Activated naive CD8-positive, alpha-beta T cell treated with anti-CD3 and anti-CD28 coated beads, Interleukin-2, amount 10 ng/mL, durations not matched to agents 7 days and 5 days (primary cell): ENCODE data around the gene TADA2B. TPM values are rescaled to one million over a fixed set of nuclear protein-coding genes. Genes with fewer than 3 reads are reported as not detected.

Experiments
- ATAC-seq: fragments of 150-1000 bp; cut with Tn5 transposase; one replicate; pipeline ENCODE4 v1.10.0; 2021; ENCODE audit warnings: low read depth, moderate library complexity
- POLR2A ChIA-PET: fragments of 350-600 bp; sonication (Branson Sonifier 250); formaldehyde crosslinking; loops from one replicate; lab custom pipeline; 2021; ENCODE audit warnings: antibody characterized with exemption; lab: Charles Lee
- DNase-seq: peaks from one replicate; pipeline ENCODE4 v3.0.0; 2021
- H3K27ac Mint-ChIP-seq: one replicate; pipeline ENCODE4 v1.8.0; 2022; ENCODE audit warnings: mild to moderate bottlenecking, mixed read lengths
- H3K27me3 Mint-ChIP-seq: one replicate; pipeline ENCODE4 v1.8.0; 2022; ENCODE audit warnings: mild to moderate bottlenecking, moderate library complexity, mixed read lengths
- H3K36me3 Mint-ChIP-seq: one replicate; pipeline ENCODE4 v1.8.0; 2021; ENCODE audit warnings: mild to moderate bottlenecking, mixed read lengths
- H3K4me1 Mint-ChIP-seq: one replicate; pipeline ENCODE4 v1.8.0; 2021; ENCODE audit warnings: mixed read lengths
- H3K4me3 Mint-ChIP-seq: one replicate; pipeline ENCODE4 v1.8.0; 2022; ENCODE audit warnings: mild to moderate bottlenecking, moderate library complexity, mixed read lengths
- H3K9me3 Mint-ChIP-seq: one replicate; pipeline ENCODE4 v1.8.0; 2021; ENCODE audit warnings: mixed read lengths
- total RNA-seq, 2 experiments: library from RNA; stranded (reverse); gene quantifications; one replicate each; pipeline ENCODE4 v1.2.3, GENCODE V29; 2021

TADA2B gene
- 10 to 100 TPM; 25.8 to 27.1 TPM for total RNA-seq

- Mint-ChIP-seq H3K27ac (peak within 1 kb of the TSS; percentile 91), H3K27me3 (peaks cover 6% of the 10 kb centered on the region), H3K36me3 (peaks cover 2% of the 10 kb centered on the region), H3K4me3 (peak within 1 kb of the TSS; percentile 96), H3K4me1 (peaks cover 35% of the 10 kb centered on the region), H3K9me3 (no peaks in the 10 kb centered on the region)
- ATAC-seq, result peak; percentile 35
- peak; percentile 75 for DNase-seq
- POLR2A ChIA-PET, result interaction anchor here (0.6 to 8.4 kb wide), 11 partner anchors 9 to 403 kb away, joined by 3 to 101 read pairs (median 5); partner anchors contain the start of genes GRPEL1, MRFAP1 and TBC1D14
These were observed at the start of gene TADA2B for GRCh38 chr4:7043284-7044136. TSS of gene TADA2B (plus strand) at chr4:7043372. CDS start at chr4:7043580, 208 bp downstream.

- POLR2A ChIA-PET, result no interaction called here
- ATAC-seq, result no peak
- DNase-seq, result no peak
- H3K27ac Mint-ChIP-seq, result no peak overlapping the region
- peaks cover 20% of the 10 kb centered on the region for H3K36me3 Mint-ChIP-seq
- H3K9me3 Mint-ChIP-seq, result no peaks in the 10 kb centered on the region
- no peaks in the 10 kb centered on the region for H3K27me3 Mint-ChIP-seq
- no peak overlapping the region for H3K4me3 Mint-ChIP-seq
- peaks cover 28% of the 10 kb centered on the region for H3K4me1 Mint-ChIP-seq
These were observed 46.7 kb upstream of the TADA2B start for GRCh38 chr4:6996481-6996880.

GRCh38 chr4:6999172-7000086 lies 43.7 kb upstream of the TADA2B start:
- Mint-ChIP-seq H3K9me3 (no peaks in the 10 kb centered on the region), H3K4me3 (peak overlapping the region; percentile 65), H3K27ac (peak overlapping the region; percentile 92), H3K27me3 (no peaks in the 10 kb centered on the region), H3K36me3 (peaks cover 29% of the 10 kb centered on the region), H3K4me1 (peaks cover 18% of the 10 kb centered on the region)
- peak; percentile 98 for ATAC-seq
- POLR2A ChIA-PET, result interaction anchor here (0.6 to 2.5 kb wide), 5 partner anchors 12 to 216 kb away, joined by 3 to 12 read pairs (median 5); partner anchors contain the start of genes GRPEL1 and TBC1D14
- DNase-seq, result peak; percentile 40

GRCh38 chr4:7000421-7001176 lies 42.6 kb upstream of the TADA2B start:
- Mint-ChIP-seq H3K4me3 (no peak overlapping the region), H3K9me3 (no peaks in the 10 kb centered on the region), H3K27me3 (no peaks in the 10 kb centered on the region), H3K36me3 (peaks cover 29% of the 10 kb centered on the region), H3K27ac (peak overlapping the region; percentile 92), H3K4me1 (peaks cover 18% of the 10 kb centered on the region)
- POLR2A ChIA-PET, result interaction anchor here (1.1 kb wide), 1 partner anchor 66 kb away, joined by 3 read pairs; no protein-coding TSS in a partner anchor
- ATAC-seq (no peak), DNase-seq (no peak)

- POLR2A ChIA-PET, result no interaction called here
- Mint-ChIP-seq H3K4me1 (peaks cover 18% of the 10 kb centered on the region), H3K27me3 (no peaks in the 10 kb centered on the region), H3K4me3 (no peak overlapping the region), H3K36me3 (peaks cover 29% of the 10 kb centered on the region), H3K27ac (peak overlapping the region; percentile 36), H3K9me3 (no peaks in the 10 kb centered on the region)
- no peak for DNase-seq
- no peak for ATAC-seq
These were observed 41.9 kb upstream of the TADA2B start for GRCh38 chr4:7001271-7001670.

- Mint-ChIP-seq H3K4me3 (no peak overlapping the region), H3K36me3 (peaks cover 29% of the 10 kb centered on the region), H3K27ac (no peak overlapping the region), H3K4me1 (peaks cover 18% of the 10 kb centered on the region), H3K27me3 (no peaks in the 10 kb centered on the region), H3K9me3 (no peaks in the 10 kb centered on the region)
- DNase-seq (no peak), ATAC-seq (no peak)
- POLR2A ChIA-PET, result no interaction called here
These were observed 40.8 kb upstream of the TADA2B start for GRCh38 chr4:7002336-7002735.

GRCh38 chr4:7003176-7003878 lies 39.8 kb upstream of the TADA2B start:
- no peak overlapping the region for H3K27ac Mint-ChIP-seq

GRCh38 chr4:7003879-7004240 lies 39.3 kb upstream of the TADA2B start:
- no peaks in the 10 kb centered on the region for H3K27me3 Mint-ChIP-seq
- H3K27ac Mint-ChIP-seq, result no peak overlapping the region
- no peak for ATAC-seq
- no peak for DNase-seq
- no peaks in the 10 kb centered on the region for H3K9me3 Mint-ChIP-seq
- peaks cover 28% of the 10 kb centered on the region for H3K36me3 Mint-ChIP-seq
- H3K4me1 Mint-ChIP-seq, result peaks cover 14% of the 10 kb centered on the region
- no peak overlapping the region for H3K4me3 Mint-ChIP-seq
- POLR2A ChIA-PET, result no interaction called here

More at GRCh38 chr4:7003176-7003878, 39.8 kb upstream of the TADA2B start:
- DNase-seq (no peak), ATAC-seq (no peak)
- H3K27me3 Mint-ChIP-seq, result no peaks in the 10 kb centered on the region
- POLR2A ChIA-PET, result interaction anchor here (0.6 kb wide), 1 partner anchor 13 kb away, joined by 3 read pairs; no protein-coding TSS in a partner anchor
- H3K36me3 Mint-ChIP-seq, result peaks cover 28% of the 10 kb centered on the region
- H3K9me3 Mint-ChIP-seq, result no peaks in the 10 kb centered on the region
- peaks cover 20% of the 10 kb centered on the region for H3K4me1 Mint-ChIP-seq
- no peak overlapping the region for H3K4me3 Mint-ChIP-seq

- no peak overlapping the region for H3K4me3 Mint-ChIP-seq
- peaks cover 28% of the 10 kb centered on the region for H3K36me3 Mint-ChIP-seq
- no peaks in the 10 kb centered on the region for H3K9me3 Mint-ChIP-seq
- no peak overlapping the region for H3K27ac Mint-ChIP-seq
- no peak for ATAC-seq
- H3K27me3 Mint-ChIP-seq, result no peaks in the 10 kb centered on the region
- POLR2A ChIA-PET, result no interaction called here
- DNase-seq, result no peak
- peaks cover 10% of the 10 kb centered on the region for H3K4me1 Mint-ChIP-seq
These were observed 38.8 kb upstream of the TADA2B start for GRCh38 chr4:7004331-7004730.

GRCh38 chr4:7005571-7005970 lies 37.6 kb upstream of the TADA2B start:
- no peak for ATAC-seq

GRCh38 chr4:7006411-7006810 lies 36.8 kb upstream of the TADA2B start:
- POLR2A ChIA-PET, result no interaction called here
- no peak for DNase-seq
- no peaks in the 10 kb centered on the region for H3K9me3 Mint-ChIP-seq
- H3K27ac Mint-ChIP-seq, result no peak overlapping the region
- no peak for ATAC-seq
- H3K36me3 Mint-ChIP-seq, result peaks cover 24% of the 10 kb centered on the region
- H3K4me3 Mint-ChIP-seq, result no peak overlapping the region
- H3K27me3 Mint-ChIP-seq, result no peaks in the 10 kb centered on the region
- peaks cover 6% of the 10 kb centered on the region for H3K4me1 Mint-ChIP-seq

More at GRCh38 chr4:7005571-7005970, 37.6 kb upstream of the TADA2B start:
- H3K4me3 Mint-ChIP-seq, result no peak overlapping the region
- no peak overlapping the region for H3K27ac Mint-ChIP-seq
- H3K36me3 Mint-ChIP-seq, result peaks cover 28% of the 10 kb centered on the region
- no peaks in the 10 kb centered on the region for H3K27me3 Mint-ChIP-seq
- H3K9me3 Mint-ChIP-seq, result no peaks in the 10 kb centered on the region
- H3K4me1 Mint-ChIP-seq, result peaks cover 6% of the 10 kb centered on the region
- POLR2A ChIA-PET, result no interaction called here
- DNase-seq, result no peak
